Ishikawa (cell line): ENCODE data around the gene PCED1A.

ENCODE experiments used
- CEBPB ChIP-seq: IDR thresholded peaks from 2 replicates; pipeline ENCODE4 v1.6.1; 2012
- CREB1 ChIP-seq: IDR thresholded peaks from 2 replicates; pipeline ENCODE4 v1.6.1; 2012; ENCODE audit warnings: low read depth
- EGR1 ChIP-seq: IDR thresholded peaks from 2 replicates; pipeline ENCODE4 v1.6.1; 2012
- EP300 ChIP-seq: IDR thresholded peaks from 2 replicates; pipeline ENCODE4 v1.6.1; 2012; ENCODE audit warnings: borderline replicate concordance
- FOXM1 ChIP-seq: IDR thresholded peaks from 2 replicates; pipeline ENCODE4 v1.6.1; 2012; ENCODE audit warnings: low read depth, borderline replicate concordance
- MAX ChIP-seq: IDR thresholded peaks from 2 replicates; pipeline ENCODE4 v1.6.1; 2012
- NFIC ChIP-seq: IDR thresholded peaks from 2 replicates; pipeline ENCODE4 v1.6.1; 2012
- RAD21 ChIP-seq: IDR thresholded peaks from 2 replicates; pipeline ENCODE4 v1.6.1; 2012; ENCODE audit warnings: low read depth
- REST ChIP-seq: IDR thresholded peaks from 2 replicates; pipeline ENCODE4 v1.6.1; 2012; ENCODE audit warnings: low read depth, mild to moderate bottlenecking
- TAF1 ChIP-seq: IDR thresholded peaks from 2 replicates; pipeline ENCODE4 v1.6.1; 2012; ENCODE audit warnings: low read depth, mild to moderate bottlenecking
- TCF12 ChIP-seq: IDR thresholded peaks from 2 replicates; pipeline ENCODE4 v1.6.1; 2012; ENCODE audit warnings: low read depth
- TEAD4 ChIP-seq: IDR thresholded peaks from 2 replicates; pipeline ENCODE4 v1.6.1; 2012
- YY1 ChIP-seq: IDR thresholded peaks from 2 replicates; pipeline ENCODE4 v1.6.1; 2012; ENCODE audit warnings: low read depth
- ZBTB7A ChIP-seq: IDR thresholded peaks from 2 replicates; pipeline ENCODE4 v1.6.1; 2012; ENCODE audit warnings: low read depth
- TF ChIP-seq, protein P1 (sequence below): IDR thresholded peaks from 2 replicates; pipeline ENCODE4 v1.6.1; 2012

PCED1A gene

GRCh38 chr20:2838847-2839671, 1.4 kb downstream of the PCED1A start:
- no peak for TF ChIP-seq MAX
- TF ChIP-seq RAD21, result no peak
- TF ChIP-seq CREB1, result no peak
- no peak for TF ChIP-seq ZBTB7A

DNA sequence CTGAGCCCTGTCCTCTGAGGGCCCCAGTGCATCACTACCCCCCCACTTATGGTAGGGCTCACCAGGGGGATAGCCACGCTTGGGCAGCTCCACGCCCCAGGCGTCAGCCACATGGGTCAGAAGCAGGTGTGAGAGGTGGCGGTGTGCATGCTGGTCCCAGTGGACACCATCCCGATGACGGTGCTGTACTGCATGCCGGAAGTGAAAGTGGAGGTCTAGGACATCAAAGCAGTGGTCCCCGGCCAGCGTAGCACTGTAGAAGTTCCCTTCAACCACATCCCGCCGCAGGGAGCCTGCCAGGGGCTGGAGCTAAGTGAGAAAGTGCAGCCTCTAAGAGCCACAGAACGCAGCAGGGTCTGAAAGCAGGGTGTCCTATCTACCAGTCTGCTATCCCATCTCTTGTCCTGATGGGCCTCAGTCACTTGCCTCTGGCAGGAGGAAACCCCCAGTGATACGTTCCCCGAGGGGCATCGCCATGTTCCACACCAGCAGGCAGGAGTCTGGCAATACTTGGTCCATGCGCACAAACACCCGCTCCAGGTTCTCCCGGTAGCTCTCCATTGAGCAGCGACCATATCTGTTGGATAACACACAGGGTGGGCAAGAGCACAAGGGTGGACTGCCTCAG, 2.2 kb downstream of the PCED1A start:
- TF ChIP-seq YY1, result no peak
- no peak for TF ChIP-seq EGR1
- no peak for TF ChIP-seq REST
- TF ChIP-seq, protein P1, sequence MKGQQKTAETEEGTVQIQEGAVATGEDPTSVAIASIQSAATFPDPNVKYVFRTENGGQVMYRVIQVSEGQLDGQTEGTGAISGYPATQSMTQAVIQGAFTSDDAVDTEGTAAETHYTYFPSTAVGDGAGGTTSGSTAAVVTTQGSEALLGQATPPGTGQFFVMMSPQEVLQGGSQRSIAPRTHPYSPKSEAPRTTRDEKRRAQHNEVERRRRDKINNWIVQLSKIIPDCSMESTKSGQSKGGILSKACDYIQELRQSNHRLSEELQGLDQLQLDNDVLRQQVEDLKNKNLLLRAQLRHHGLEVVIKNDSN, result no peak
- TF ChIP-seq NFIC, result no peak
- TF ChIP-seq FOXM1, result no peak
- TF ChIP-seq CEBPB, result no peak

GRCh38 chr20:2837221-2837960, 3.1 kb downstream of the PCED1A start:
- TF ChIP-seq TAF1 (no peak), FOXM1 (no peak), ZBTB7A (no peak), NFIC (no peak), REST (no peak), CREB1 (no peak), CEBPB (no peak), EGR1 (no peak), RAD21 (no peak), YY1 (no peak), MAX (no peak), EP300 (no peak), TEAD4 (no peak), TCF12 (no peak)
- TF ChIP-seq, protein P1, result no peak

DNA sequence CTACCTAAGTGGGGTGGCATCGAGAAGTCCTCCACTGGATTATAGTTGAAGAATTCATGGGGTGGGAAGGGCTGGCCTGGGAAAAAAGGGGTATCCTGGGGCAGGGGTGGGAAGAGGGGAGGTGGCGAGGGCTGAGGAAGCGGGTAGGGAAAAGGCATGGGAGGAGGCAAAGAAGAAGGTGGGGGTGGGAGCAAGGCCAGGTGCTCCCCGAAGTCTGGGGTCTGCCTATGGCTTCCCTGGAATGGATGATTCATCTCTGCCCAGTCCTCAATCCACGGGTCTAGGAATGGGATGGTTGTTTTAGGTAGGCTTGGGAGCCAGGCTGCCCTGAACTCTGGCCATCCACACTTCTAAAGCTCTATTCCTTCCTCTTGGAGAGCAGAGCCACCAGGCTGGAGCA, 4.4 kb downstream of the PCED1A start:
- TF ChIP-seq TCF12, result no peak
- no peak for TF ChIP-seq YY1

- no peak for TF ChIP-seq REST
- no peak for TF ChIP-seq CREB1
- no peak for TF ChIP-seq MAX
- TF ChIP-seq TEAD4, result no peak
- TF ChIP-seq, protein P1, result no peak
- no peak for TF ChIP-seq FOXM1
- no peak for TF ChIP-seq ZBTB7A
- no peak for TF ChIP-seq TAF1
- TF ChIP-seq CEBPB, result no peak
- no peak for TF ChIP-seq EGR1
- no peak for TF ChIP-seq TCF12
These were observed 5.1 kb downstream of the PCED1A start for GRCh38 chr20:2835331-2835796.
